GM12878 (cell line): ENCODE results near the gene PABPN1. TPM values are rescaled to one million over a fixed set of nuclear protein-coding genes. Genes with fewer than 3 reads are reported as not detected.

Experiments
- BHLHE40 ChIP-seq, 2 experiments: fragments of 450-650 bp in 1 of 2; IDR thresholded peaks; 2 replicates each; pipeline ENCODE4 v1.6.1; 2011 to 2017; ENCODE audit warnings: low read depth in 2 of 2, borderline replicate concordance in 1 of 2, improper control_type of control experiment in 1 of 2, low read length in 1 of 2, mild to moderate bottlenecking in 1 of 2
- DPF2 ChIP-seq: fragments of 450-650 bp; IDR thresholded peaks from 2 replicates; pipeline ENCODE4 v1.6.1; 2017; ENCODE audit warnings: mild to moderate bottlenecking
- EED ChIP-seq: sonication (generic); IDR thresholded peaks from 2 replicates; pipeline ENCODE4 v1.6.1; 2016; ENCODE audit warnings: antibody characterized with exemption, low read depth
- ETV6 ChIP-seq, 2 experiments: fragments of 450-650 bp in 1 of 2; IDR thresholded peaks in 1 of 2; conservative IDR thresholded peaks in 1 of 2; 2 replicates each; pipeline ENCODE4 v1.6.1; 2014; ENCODE audit warnings: antibody characterized with exemption in 1 of 2, borderline replicate concordance in 1 of 2, low read depth in 1 of 2, mild to moderate bottlenecking in 1 of 2, moderate library complexity in 1 of 2
- HSF1 ChIP-seq: fragments of 150-350 bp; IDR thresholded peaks from 2 replicates; pipeline ENCODE4 v1.6.1; 2014; ENCODE audit warnings: mild to moderate bottlenecking, low read depth, low read length
- JUNB ChIP-seq: IDR thresholded peaks from 2 replicates; pipeline ENCODE4 v1.6.1; 2016; ENCODE audit warnings: antibody characterized with exemption, mild to moderate bottlenecking
- KDM1A ChIP-seq: fragments of 200-600 bp; sonication (generic); IDR thresholded peaks from 2 replicates; pipeline ENCODE4 v1.6.1; 2016; ENCODE audit warnings: borderline replicate concordance
- MTA3 ChIP-seq: IDR thresholded peaks from 2 replicates; pipeline ENCODE4 v1.6.1; 2012; ENCODE audit warnings: low read length, inconsistent platforms, borderline replicate concordance
- NFYA ChIP-seq: IDR thresholded peaks from 2 replicates; pipeline ENCODE4 v1.6.1; 2011; ENCODE audit warnings: low read depth, mild to moderate bottlenecking, low read length, improper control_type of control experiment, borderline replicate concordance
- NR2C2 ChIP-seq: IDR thresholded peaks from 2 replicates; pipeline ENCODE4 v1.6.1; 2011; ENCODE audit warnings: borderline replicate concordance, low read depth; ENCODE audit not compliant: control insufficient read depth, insufficient read length
- NRF1 ChIP-seq: conservative IDR thresholded peaks from 2 replicates; pipeline ENCODE4 v1.6.1; 2011; ENCODE audit warnings: mild to moderate bottlenecking, low read depth, low read length, improper control_type of control experiment
- REST ChIP-seq: IDR thresholded peaks from 2 replicates; pipeline ENCODE4 v1.6.1; 2012; ENCODE audit warnings: mild to moderate bottlenecking, low read depth, low read length
- RFX5 ChIP-seq: IDR thresholded peaks from 2 replicates; pipeline ENCODE4 v1.6.1; 2011; ENCODE audit warnings: low read depth, low read length, improper control_type of control experiment
- SIN3A ChIP-seq: IDR thresholded peaks from 2 replicates; pipeline ENCODE4 v1.6.1; 2012; ENCODE audit warnings: low read depth, low read length, improper control_type of control experiment
- SKIL ChIP-seq: fragments of 450-650 bp; IDR thresholded peaks from 2 replicates; pipeline ENCODE4 v1.6.1; 2017; ENCODE audit warnings: mild to moderate bottlenecking, low read depth, inconsistent platforms; ENCODE audit not compliant: poor library complexity, severe bottlenecking
- SMAD5 ChIP-seq: IDR thresholded peaks from 2 replicates; pipeline ENCODE4 v1.6.1; 2016; ENCODE audit warnings: antibody characterized with exemption, low read depth
- SUZ12 ChIP-seq: fragments of 200-600 bp; sonication (generic); IDR thresholded peaks from one replicate; pipeline ENCODE4 v1.6.1; 2018; ENCODE audit warnings: antibody characterized with exemption, mild to moderate bottlenecking; ENCODE audit not compliant: unreplicated experiment
- TCF3 ChIP-seq: IDR thresholded peaks from 2 replicates; pipeline ENCODE4 v1.6.1; 2012; ENCODE audit warnings: low read depth, mild to moderate bottlenecking, low read length, borderline replicate concordance; ENCODE audit not compliant: insufficient read depth
- ZNF24 ChIP-seq: fragments of 450-650 bp; IDR thresholded peaks from 2 replicates; pipeline ENCODE4 v1.6.1; 2017; ENCODE audit warnings: antibody characterized with exemption, mild to moderate bottlenecking
- ZNF622 ChIP-seq: fragments of 450-650 bp; IDR thresholded peaks from 2 replicates; pipeline ENCODE4 v1.6.1; 2017; ENCODE audit warnings: mild to moderate bottlenecking, inconsistent platforms
- ZSCAN29 ChIP-seq: fragments of 450-650 bp; IDR thresholded peaks from 2 replicates; pipeline ENCODE4 v1.6.1; 2017; ENCODE audit warnings: mild to moderate bottlenecking, moderate library complexity
- ZZZ3 ChIP-seq: IDR thresholded peaks from 2 replicates; pipeline ENCODE4 v1.6.1; 2011; ENCODE audit warnings: low read depth; ENCODE audit not compliant: control insufficient read depth, insufficient read length
- polyA plus RNA-seq, 11 experiments: library from polyadenylated mRNA; depleted of rRNA in 4 of 11; unstranded in 6 of 11; stranded (reverse) in 5 of 11; fragments of >200 nt; fragmentation: Nextera tagmentation in 4 of 11; fragmentation: Illumina TruSeq in 1 of 11; extraction: Ambion mirVana in 4 of 11; extraction: Trizol in 1 of 11; gene quantifications; 1 replicate in 1 of 11; 2 replicates in 10 of 11; pipeline versions ENCODE4 v1.2.1 to v1.2.3, GENCODE V29; 2011 to 2016; ENCODE audit warnings: inconsistent platforms in 2 of 11, missing spikeins in 2 of 11, low read depth in 1 of 11
- total RNA-seq, 4 experiments: library from RNA; depleted of rRNA in 3 of 4; stranded (reverse); fragments of >200 nt in 3 of 4; fragmentation: Illumina TruSeq in 1 of 4; extraction: Trizol in 1 of 4; gene quantifications; 2 replicates each; pipeline versions ENCODE4 v1.2.1 to v1.2.3, GENCODE V29; 2013 to 2021

The PABPN1 gene
- total and polyA plus RNA-seq, 10 of the 15 experiments (the other 5 are each of a cell fraction or from before 2014, with no cell fraction given): 31.3 to 248 (median 103) TPM

- TF ChIP-seq HSF1 (0 out of 2 replicates have a peak, but pooled peaks have one; percentile 3), MTA3 (peak; percentile 80; the same call in 1 of the 2 replicates), ZNF622 (no peak), SIN3A (peak; percentile 55; the same call in 1 of the 2 replicates), EED (peak; percentile 18; the same call in 1 of the 2 replicates), NR2C2 (no peak), ZZZ3 (no peak), DPF2 (peak; percentile 100), SMAD5 (peak; percentile 73; the same call in 1 of the 2 replicates), KDM1A (no peak), BHLHE40 (IDR thresholded peaks at IDR 0.05; ENCODE audit: borderline replicate concordance in 1 of 2, low read depth in 2 of 2, low read length in 1 of 2) (peak; percentile 59 to 84; a peak in 3 of 4 replicates), RFX5 (peak; percentile 48), NFYA (peak; percentile 84), ZSCAN29 (no peak), NRF1 (no peak; the same call in 1 of the 2 replicates), TCF3 (no peak), REST (no peak), ETV6 (conservative IDR thresholded peaks at IDR 0.05 in 1 of 2, IDR thresholded peaks at IDR 0.05 in 1 of 2; ENCODE audit: borderline replicate concordance in 1 of 2, low read depth in 1 of 2) (no peak), SKIL (peak; percentile 88), ZNF24 (no peak), SUZ12 (no peak), JUNB (no peak)
These were observed at the start of gene PABPN1 (continued) for GRCh38 chr14:23320584-23321571.
